HG02798 (cell line): ENCODE results near the gene UBE3D.
A peak's percentile ranks its signal among the peaks of the same experiment; 100 is the strongest.
"Not testable (repeated sequence)": the region's sequence is repeated elsewhere in the genome, so short reads cannot be mapped to it uniquely, and the experiment has no call there.

Source experiments
- ATAC-seq: cut with Tn5 transposase; IDR thresholded peaks from one replicate; pipeline ENCODE4 v1.9.1; 2021; ENCODE audit warnings: mild to moderate bottlenecking; ENCODE audit not compliant: unreplicated experiment, poor library complexity

Gene UBE3D

DNA sequence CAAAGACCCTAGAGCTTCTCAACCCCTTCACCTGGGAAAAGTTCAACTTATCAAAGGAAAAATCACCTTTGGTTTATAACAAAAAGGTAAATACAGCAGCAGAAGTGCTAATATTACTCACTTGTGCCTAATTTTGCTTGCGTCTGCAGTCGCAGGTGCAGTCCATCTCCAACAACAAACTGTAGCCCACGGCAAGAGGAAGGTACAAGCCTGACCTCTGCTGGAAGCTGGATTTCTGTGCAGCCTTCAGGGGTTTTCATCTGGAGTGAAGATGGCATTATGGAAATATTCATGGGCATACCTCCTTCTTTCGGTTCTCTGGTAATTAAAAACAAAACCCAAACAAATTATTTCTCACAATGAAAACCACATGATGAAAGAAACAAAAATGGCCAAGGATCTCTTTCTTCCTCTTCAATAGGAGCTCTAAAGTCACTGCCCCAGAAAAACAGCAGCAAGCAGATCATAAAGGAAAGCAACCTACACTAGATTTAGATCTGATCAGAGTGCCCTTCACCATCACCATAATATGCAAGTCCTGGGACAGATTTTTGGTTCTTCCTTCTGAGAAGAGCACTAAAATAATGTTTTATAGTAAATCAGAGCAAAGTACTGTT lies 7.8 kb downstream of the UBE3D start:
- ATAC-seq, result peak; percentile 88

GRCh38 chr6:83055366-83055964 lies 10.2 kb downstream of the UBE3D start:
- ATAC-seq, result peak; percentile 44

DNA sequence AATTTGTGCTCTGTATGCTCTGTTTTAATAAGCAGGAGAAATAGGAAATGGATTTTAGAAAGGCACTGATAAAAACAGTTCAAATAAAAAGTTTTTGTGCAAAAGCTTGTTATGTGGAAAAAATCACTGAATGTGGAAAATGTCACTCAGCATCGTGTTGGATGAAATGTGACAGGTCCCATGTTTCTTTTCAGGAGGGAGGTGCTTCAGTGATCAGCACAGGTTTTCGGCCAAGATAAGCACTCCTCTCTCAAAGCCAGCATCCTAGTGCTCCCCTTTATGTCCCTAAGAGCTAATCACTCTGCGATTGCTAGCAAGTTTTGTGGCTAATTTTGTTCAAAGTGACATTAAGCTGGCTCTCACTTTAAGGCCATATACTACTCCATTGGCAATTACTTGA lies 12.0 kb downstream of the UBE3D start:
- no peak for ATAC-seq

- ATAC-seq, result no peak
Measured at GRCh38 chr6:83051377-83052172, 14.1 kb downstream of the UBE3D start.

- no peak for ATAC-seq
Measured at GRCh38 chr6:83047065-83047754, 18.4 kb downstream of the UBE3D start.

GRCh38 chr6:83044091-83044768 lies 21.4 kb downstream of the UBE3D start:
- no peak for ATAC-seq

- ATAC-seq, result no peak
Measured at GRCh38 chr6:83042467-83043053, 23.1 kb downstream of the UBE3D start.

GRCh38 chr6:83038246-83038645 lies 27.4 kb downstream of the UBE3D start:
- no peak for ATAC-seq

GRCh38 chr6:83031689-83032088 lies 34.0 kb downstream of the UBE3D start:
- ATAC-seq, result no peak

DNA sequence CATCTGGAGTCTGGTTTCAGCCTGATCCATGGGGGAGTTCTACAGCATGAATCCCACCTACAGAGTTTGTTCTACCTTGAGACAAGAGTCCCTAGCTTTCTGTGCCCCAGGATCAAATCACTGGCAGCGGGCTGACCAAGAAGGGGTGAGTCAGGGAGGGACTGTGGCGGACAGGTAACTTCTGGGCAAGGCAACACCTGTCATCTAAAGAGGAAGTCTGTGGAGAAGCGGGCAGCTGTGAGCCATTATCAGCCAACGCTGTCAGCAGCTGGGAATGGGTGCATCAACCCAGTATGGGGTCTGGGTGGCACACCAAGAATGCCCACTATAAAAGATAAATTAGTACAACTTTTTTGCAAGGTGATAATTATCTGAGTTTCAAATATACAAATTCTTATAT lies 45.9 kb downstream of the UBE3D start:
- ATAC-seq, result no peak

DNA sequence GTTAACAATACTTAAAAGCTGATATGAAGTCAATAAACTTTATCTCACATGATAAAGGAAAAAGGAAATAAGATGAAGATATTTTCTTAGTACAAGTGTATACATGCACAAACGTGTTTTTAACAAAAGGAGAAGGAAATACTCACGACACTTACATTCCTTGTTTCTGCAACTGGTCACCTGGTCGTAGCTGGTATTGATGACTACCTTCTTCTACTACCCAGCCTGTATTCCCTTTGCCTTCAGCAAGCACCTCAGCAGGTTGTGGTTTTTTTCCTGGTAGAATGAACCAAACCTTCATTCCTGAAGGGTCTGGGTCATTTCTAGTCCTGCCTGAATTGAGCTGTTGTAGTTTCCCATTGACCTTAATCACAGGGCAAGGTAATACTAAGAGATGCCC lies 54.5 kb downstream of the UBE3D start:
- ATAC-seq, result not testable (repeated sequence)

DNA sequence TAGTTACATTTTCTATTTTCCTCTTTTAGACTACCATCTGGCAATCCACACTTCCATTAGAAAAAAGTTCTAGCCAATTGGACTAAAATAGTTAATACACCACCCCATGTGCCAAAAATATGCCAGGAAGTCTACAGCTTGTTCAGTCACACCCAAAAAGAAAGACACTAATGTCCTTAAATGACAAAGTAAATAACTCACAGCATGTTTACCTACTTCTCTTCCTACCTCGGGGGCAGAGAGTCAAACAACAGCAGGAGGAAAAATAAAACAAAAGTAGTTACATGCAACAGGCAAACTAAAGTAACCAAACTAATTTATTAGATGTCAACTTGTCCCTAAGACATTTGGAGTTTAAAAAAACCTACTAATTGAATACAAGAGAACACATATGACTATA lies 57.0 kb downstream of the UBE3D start:
- no peak for ATAC-seq

DNA sequence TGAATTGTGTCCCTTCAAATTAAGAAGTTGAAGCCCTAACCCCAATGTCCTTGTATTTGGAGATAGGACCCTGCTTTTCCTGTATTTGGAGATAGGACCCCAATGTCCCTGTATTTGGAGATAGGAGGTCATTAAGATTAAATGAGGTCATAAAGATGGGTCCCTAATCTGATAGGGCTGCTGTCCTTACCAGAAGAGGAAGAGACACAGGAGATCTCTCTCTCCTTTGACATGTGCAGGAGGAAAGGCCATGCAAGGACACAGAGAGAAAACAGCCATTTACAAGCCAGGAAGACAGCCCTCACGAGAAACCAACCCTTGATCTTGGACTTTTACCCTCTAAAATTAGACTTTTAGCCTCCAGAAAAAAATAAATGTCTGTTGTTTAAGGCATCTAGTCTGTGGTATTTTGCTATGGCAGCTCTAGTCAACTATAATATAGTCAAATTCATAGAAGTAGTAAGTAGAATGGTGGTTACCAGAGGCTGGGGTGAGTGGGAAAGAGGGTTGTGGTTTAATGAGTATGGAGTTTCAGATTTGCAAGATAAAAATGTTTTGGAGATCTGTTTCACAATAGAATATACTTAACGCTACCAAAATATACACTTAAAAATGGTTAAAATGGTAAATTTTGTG lies 59.3 kb downstream of the UBE3D start:
- ATAC-seq, result no peak

DNA sequence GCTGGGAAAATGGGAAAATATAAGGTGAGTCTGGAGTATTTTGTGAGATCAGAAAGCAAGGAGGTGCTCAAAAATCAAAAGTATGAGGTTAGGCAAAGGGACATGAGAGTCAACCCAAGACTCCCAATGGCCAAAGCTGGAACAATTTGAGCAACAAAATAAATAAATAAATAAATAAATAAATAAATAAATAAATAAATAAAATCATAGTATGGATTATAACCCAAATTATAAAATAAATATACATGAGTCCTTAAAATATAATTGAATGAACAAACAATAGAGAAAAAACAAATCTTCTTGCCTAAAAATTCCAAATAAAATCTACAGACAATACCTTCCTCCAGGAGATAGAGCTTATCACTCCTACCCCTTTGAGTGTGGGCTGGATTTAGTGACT lies 69.5 kb downstream of the UBE3D start:
- ATAC-seq, result no peak

- no peak for ATAC-seq
Measured at GRCh38 chr6:82995066-82995465, 70.6 kb downstream of the UBE3D start.

- no peak for ATAC-seq
Measured at GRCh38 chr6:82989736-82990290, 75.8 kb downstream of the UBE3D start.

DNA sequence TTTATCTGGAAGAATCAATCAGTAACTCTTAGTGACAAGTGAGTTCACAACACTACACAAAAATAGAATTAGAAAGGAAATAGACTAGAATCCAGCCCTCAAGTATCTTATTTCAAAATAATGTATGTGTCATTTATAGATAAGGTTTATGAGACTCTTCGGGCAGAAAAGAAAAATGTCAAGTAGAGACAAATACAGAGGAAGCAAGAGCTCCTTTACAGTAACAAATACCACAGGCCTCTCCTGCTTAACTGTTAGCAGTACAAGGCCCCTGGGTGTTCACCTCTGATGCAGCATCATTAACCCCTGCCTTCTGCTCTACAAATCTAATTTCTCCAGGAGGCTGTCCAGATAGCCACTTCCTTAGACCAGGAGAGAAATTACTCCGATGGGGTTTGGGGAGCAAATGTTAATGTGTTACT lies 76.7 kb downstream of the UBE3D start:
- no peak for ATAC-seq

DNA sequence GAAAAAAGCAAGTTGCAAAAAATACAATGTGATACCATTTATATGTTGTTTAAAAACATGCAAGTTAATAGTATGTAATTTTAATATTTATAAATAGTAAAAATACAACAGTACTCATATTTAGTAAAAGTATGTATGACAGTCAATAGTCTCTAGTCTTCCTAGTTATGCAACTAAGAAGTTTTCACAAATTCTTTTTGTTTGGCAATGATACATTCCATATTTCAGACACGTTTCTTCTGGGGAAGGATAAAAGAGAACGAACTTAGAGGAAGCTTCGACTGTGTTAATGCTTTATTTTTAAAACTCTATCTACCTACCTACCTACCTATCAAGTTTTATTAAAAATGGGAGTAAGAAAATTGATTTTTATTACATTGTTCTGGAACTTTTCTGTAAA lies 77.7 kb downstream of the UBE3D start:
- ATAC-seq, result no peak

- no peak for ATAC-seq
Measured at GRCh38 chr6:82987416-82987815, 78.2 kb downstream of the UBE3D start.
